Hepatocyte (in vitro differentiated cells): ENCODE measurements around the gene C2orf78. TPM values are rescaled to one million over a fixed set of nuclear protein-coding genes. Genes with fewer than 3 reads are reported as not detected.

ENCODE experiments used
- DNase-seq: peaks from one replicate; pipeline ENCODE4 v3.0.0-alpha.2; 2016; ENCODE audit warnings: low spot score
- H2AFZ ChIP-seq: fragments of 200-600 bp; sonication (generic); 2 replicates; pipeline ENCODE4 v1.6.0; 2016; ENCODE audit warnings: antibody characterized with exemption, mild to moderate bottlenecking
- H3K27ac ChIP-seq: fragments of 200-600 bp; sonication (generic); 2 replicates; pipeline ENCODE4 v1.5.1; 2016; ENCODE audit warnings: mild to moderate bottlenecking
- H3K27me3 ChIP-seq: fragments of 200-600 bp; sonication (generic); 2 replicates; pipeline ENCODE4 v1.6.1; 2016
- H3K36me3 ChIP-seq: fragments of 200-600 bp; sonication (generic); replicated peaks from 2 replicates; pipeline ENCODE4 v1.5.1; 2016; ENCODE audit warnings: low read depth; ENCODE audit not compliant: insufficient read depth
- H3K4me1 ChIP-seq: fragments of 200-600 bp; sonication (generic); 2 replicates; pipeline ENCODE4 v1.5.1; 2016; ENCODE audit warnings: mild to moderate bottlenecking, moderate library complexity; ENCODE audit not compliant: insufficient read depth
- H3K4me2 ChIP-seq: fragments of 200-600 bp; sonication (generic); 2 replicates; pipeline ENCODE4 v1.6.0; 2016
- H3K4me3 ChIP-seq: fragments of 200-600 bp; sonication (generic); 2 replicates; pipeline ENCODE4 v1.5.1; 2016; ENCODE audit warnings: mild to moderate bottlenecking
- H3K79me2 ChIP-seq: fragments of 200-600 bp; sonication (generic); 2 replicates; pipeline ENCODE4 v1.6.0; 2017; ENCODE audit warnings: mild to moderate bottlenecking
- H3K9me2 ChIP-seq: fragments of 200-600 bp; sonication (generic); replicated peaks from 2 replicates; pipeline ENCODE4 v1.6.0; 2017; ENCODE audit warnings: mild to moderate bottlenecking; ENCODE audit not compliant: insufficient read depth
- H3K9me3 ChIP-seq: fragments of 200-600 bp; sonication (generic); 2 replicates; pipeline ENCODE4 v1.5.1; 2016; ENCODE audit warnings: low read depth, mild to moderate bottlenecking
- H4K20me1 ChIP-seq: fragments of 200-600 bp; sonication (generic); 2 replicates; pipeline ENCODE4 v1.6.0; 2016; ENCODE audit warnings: mild to moderate bottlenecking; ENCODE audit not compliant: insufficient read depth, poor library complexity, severe bottlenecking
- CTCF ChIP-seq: fragments of 200-600 bp; sonication (generic); IDR thresholded peaks from 2 replicates; pipeline ENCODE4 v1.5.1; 2016; ENCODE audit warnings: antibody characterized with exemption, mild to moderate bottlenecking; ENCODE audit not compliant: poor library complexity
- EZH2 ChIP-seq: fragments of 200-600 bp; sonication (generic); IDR thresholded peaks from 2 replicates; pipeline ENCODE4 v1.6.1; 2016; ENCODE audit warnings: antibody characterized with exemption, mild to moderate bottlenecking, borderline replicate concordance
- EZH2phosphoT487 ChIP-seq: fragments of 200-600 bp; sonication (generic); IDR thresholded peaks from one replicate; pipeline ENCODE4 v1.6.1; 2018; ENCODE audit warnings: antibody characterized with exemption, mild to moderate bottlenecking, low read depth, moderate library complexity; ENCODE audit not compliant: unreplicated experiment, severe bottlenecking
- WGBS: methylation state at CpG from one replicate; pipeline ENCODE4 v1.1.6; 2016; ENCODE audit warnings: low lambda C conversion rate; ENCODE audit errors: missing lambda C conversion rate; 5-methylcytosine and 5-hydroxymethylcytosine counted together
- polyA plus RNA-seq: library from polyadenylated mRNA; unstranded; fragments of >200 nt; fragmentation: Nextera tagmentation; extraction: Ambion mirVana; gene quantifications from 2 replicates; pipeline ENCODE4 v1.2.1, GENCODE V29; 2016
- total RNA-seq: library from RNA; depleted of rRNA; stranded (reverse); fragments of >200 nt; gene quantifications from 2 replicates; pipeline ENCODE4 v1.2.3, GENCODE V29; 2014

The C2orf78 gene
- total and polyA plus RNA-seq, 2 experiments from 2014 or later: not detected

GRCh38 chr2:73766994-73767393, 17.0 kb upstream of the C2orf78 start:
- 97% methylated on average over 4 of the region's 4 CpGs for WGBS
- Histone ChIP-seq H3K4me1 (no peaks in the 10 kb centered on the region), H2AFZ (no peak overlapping the region), H3K27me3 (no peaks in the 10 kb centered on the region), H4K20me1 (no peaks in the 10 kb centered on the region), H3K9me3 (no peaks in the 10 kb centered on the region), H3K79me2 (peaks cover 2% of the 10 kb centered on the region), H3K4me3 (no peak overlapping the region), H3K9me2 (no peaks in the 10 kb centered on the region), H3K36me3 (peaks cover 4% of the 10 kb centered on the region), H3K27ac (no peak overlapping the region), H3K4me2 (no peak overlapping the region)
- no peak for TF ChIP-seq EZH2
- TF ChIP-seq EZH2phosphoT487: no peak
- TF ChIP-seq CTCF: no peak
- DNase-seq: no peak

GRCh38 chr2:73770725-73771124, 13.3 kb upstream of the C2orf78 start:
- Histone ChIP-seq H3K27ac (no peak overlapping the region), H3K9me2 (no peaks in the 10 kb centered on the region), H3K4me1 (no peaks in the 10 kb centered on the region), H4K20me1 (no peaks in the 10 kb centered on the region), H3K9me3 (no peaks in the 10 kb centered on the region), H3K79me2 (peaks cover 6% of the 10 kb centered on the region), H3K27me3 (no peaks in the 10 kb centered on the region), H3K36me3 (peaks cover 4% of the 10 kb centered on the region), H2AFZ (no peak overlapping the region), H3K4me2 (no peak overlapping the region), H3K4me3 (no peak overlapping the region)
- no peak for DNase-seq
- TF ChIP-seq EZH2: no peak
- TF ChIP-seq CTCF: no peak
- no peak for TF ChIP-seq EZH2phosphoT487
- 96% methylated on average over 3 of the region's 3 CpGs for WGBS

GRCh38 chr2:73772819-73773218, 11.2 kb upstream of the C2orf78 start:
- Histone ChIP-seq H3K9me2 (no peaks in the 10 kb centered on the region), H3K27ac (no peak overlapping the region), H3K36me3 (peaks cover 4% of the 10 kb centered on the region), H3K4me1 (no peaks in the 10 kb centered on the region), H3K9me3 (no peaks in the 10 kb centered on the region), H3K27me3 (no peaks in the 10 kb centered on the region), H3K4me2 (no peak overlapping the region), H2AFZ (no peak overlapping the region), H3K79me2 (peaks cover 11% of the 10 kb centered on the region), H4K20me1 (no peaks in the 10 kb centered on the region), H3K4me3 (no peak overlapping the region)
- no peak for DNase-seq
- TF ChIP-seq EZH2 (no peak), CTCF (no peak), EZH2phosphoT487 (no peak)

GRCh38 chr2:73776381-73776780, 7.6 kb upstream of the C2orf78 start:
- Histone ChIP-seq H3K27ac (no peak overlapping the region), H3K4me3 (no peak overlapping the region), H3K9me2 (no peaks in the 10 kb centered on the region), H3K4me1 (peaks cover 11% of the 10 kb centered on the region), H3K4me2 (no peak overlapping the region), H3K9me3 (no peaks in the 10 kb centered on the region), H3K36me3 (no peaks in the 10 kb centered on the region), H4K20me1 (no peaks in the 10 kb centered on the region), H3K27me3 (no peaks in the 10 kb centered on the region), H3K79me2 (peaks cover 31% of the 10 kb centered on the region), H2AFZ (no peak overlapping the region)
- TF ChIP-seq CTCF: no peak
- TF ChIP-seq EZH2: no peak
- no peak for TF ChIP-seq EZH2phosphoT487
- WGBS: 95% methylated on average over 4 of the region's 4 CpGs
- no peak for DNase-seq
